Activated T-helper 1 cell treated with anti-CD3 and anti-CD28 coated beads, Interleukin-2, amount 50 U/mL, for 16 hours (primary cell): ENCODE data around the gene C16orf46.

Experiments used
- DNase-seq, 2 donors: peaks; one replicate each; pipeline ENCODE4 v3.0.0-alpha.2; 2020; ENCODE audit warnings: low read depth in 1 of 2, low spot score in 1 of 2

C16orf46 gene

DNA sequence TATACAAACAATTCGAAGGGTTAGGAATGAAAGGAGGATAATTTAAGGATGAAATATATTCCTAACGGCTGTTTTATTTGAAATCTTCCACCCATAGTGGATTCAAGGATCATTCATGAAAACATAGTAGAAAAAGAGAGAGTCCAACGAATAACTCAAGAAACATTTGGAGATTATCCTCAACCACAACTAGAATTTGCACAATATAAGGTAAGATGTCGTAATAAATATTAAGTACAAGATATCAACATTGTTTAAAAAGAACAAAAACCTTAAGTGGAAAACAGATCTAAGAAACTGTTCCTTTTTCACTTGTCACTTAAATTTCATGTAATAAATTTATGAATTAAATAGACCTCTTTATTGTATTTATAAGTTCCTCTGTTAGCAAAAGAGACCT is 50.6 kb downstream of the C16orf46 start:
- DNase-seq, result no peak

DNA sequence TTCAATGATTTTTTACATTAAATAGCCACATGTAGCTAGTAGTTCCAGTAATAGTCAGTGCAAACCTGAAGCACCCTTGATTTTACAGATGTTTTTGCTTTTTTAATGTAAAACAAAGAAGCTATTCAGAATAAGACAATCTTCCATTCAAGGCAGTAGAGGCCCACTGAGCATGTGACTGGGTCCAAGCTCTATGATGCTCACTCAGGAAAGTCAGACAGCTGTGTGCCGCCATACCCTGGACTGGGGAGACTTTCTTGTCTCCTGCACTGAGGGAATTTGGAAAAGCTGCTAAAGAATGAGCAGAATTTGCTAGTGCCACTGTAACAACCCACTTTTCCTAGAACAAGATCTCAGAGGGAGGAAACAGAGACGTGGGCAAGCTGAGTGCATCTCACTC is 58.5 kb downstream of the C16orf46 start:
- DNase-seq, result no peak

GRCh38 chr16:81014672-81015071 is 62.4 kb downstream of the C16orf46 start:
- no peak for DNase-seq

DNA sequence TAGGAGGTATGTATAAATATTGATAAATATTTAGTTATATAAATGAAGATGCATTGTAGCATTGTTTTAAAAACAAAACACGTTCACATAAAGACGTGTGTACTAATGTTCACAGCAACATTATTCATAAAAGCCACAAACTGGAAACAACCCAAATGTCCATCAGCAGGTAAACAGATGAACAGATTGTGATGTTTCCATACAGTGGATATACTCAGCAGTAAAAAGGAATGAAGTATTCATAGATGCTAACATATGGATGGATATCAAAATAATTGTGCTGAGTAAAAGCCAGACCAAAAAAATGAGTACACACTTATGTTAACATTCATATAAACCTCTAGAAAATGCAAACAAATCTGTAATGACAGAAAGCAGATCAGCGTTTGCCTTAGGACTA is 64.1 kb downstream of the C16orf46 start:
- no peak for DNase-seq
